ENCODE data around the gene NPAS2.

DNA sequence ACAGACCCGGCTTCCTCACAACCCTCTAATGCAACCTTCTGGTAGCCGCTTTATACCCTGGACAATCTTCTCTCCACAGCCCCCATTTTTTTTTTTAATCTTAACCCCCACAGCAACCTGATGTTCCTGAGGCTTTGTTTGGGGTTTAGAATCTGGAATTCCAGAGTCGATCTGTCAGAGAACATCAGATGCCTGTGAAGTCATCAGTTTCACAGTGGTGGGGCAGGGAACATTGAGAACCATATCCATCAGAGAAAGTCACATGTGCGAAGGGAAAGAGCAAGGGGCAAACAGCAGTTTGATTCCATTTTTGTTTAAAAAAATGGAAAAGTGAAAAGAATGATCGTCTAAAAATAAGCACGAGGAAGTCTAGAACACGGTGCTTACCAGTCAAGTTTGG is 20.6 kb downstream of the NPAS2 start:
- no peak for TF ChIP-seq NFRKB (IDR thresholded peaks at IDR 0.05)
- no peak for TF ChIP-seq TARDBP (IDR thresholded peaks at IDR 0.05)
- TF ChIP-seq BHLHE40 (IDR thresholded peaks at IDR 0.05; ENCODE audit: borderline replicate concordance): no peak
- TF ChIP-seq FOXM1 (IDR thresholded peaks at IDR 0.05; ENCODE audit: borderline replicate concordance): no peak
- TF ChIP-seq, protein P1, sequence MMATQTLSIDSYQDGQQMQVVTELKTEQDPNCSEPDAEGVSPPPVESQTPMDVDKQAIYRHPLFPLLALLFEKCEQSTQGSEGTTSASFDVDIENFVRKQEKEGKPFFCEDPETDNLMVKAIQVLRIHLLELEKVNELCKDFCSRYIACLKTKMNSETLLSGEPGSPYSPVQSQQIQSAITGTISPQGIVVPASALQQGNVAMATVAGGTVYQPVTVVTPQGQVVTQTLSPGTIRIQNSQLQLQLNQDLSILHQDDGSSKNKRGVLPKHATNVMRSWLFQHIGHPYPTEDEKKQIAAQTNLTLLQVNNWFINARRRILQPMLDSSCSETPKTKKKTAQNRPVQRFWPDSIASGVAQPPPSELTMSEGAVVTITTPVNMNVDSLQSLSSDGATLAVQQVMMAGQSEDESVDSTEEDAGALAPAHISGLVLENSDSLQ (IDR thresholded peaks at IDR 0.05): no peak
- no peak for TF ChIP-seq FOXK2 (IDR thresholded peaks at IDR 0.05)
- no peak for TF ChIP-seq FOXA1 (IDR thresholded peaks at IDR 0.05)
- TF ChIP-seq SP1 (IDR thresholded peaks at IDR 0.05): no peak
- no peak for TF ChIP-seq ARNT (IDR thresholded peaks at IDR 0.05)
- TF ChIP-seq HDGF (IDR thresholded peaks at IDR 0.05; ENCODE audit: borderline replicate concordance): no peak

Measured in HEK293T (cell line).